ENCODE results near the gene C5orf22. TPM values are rescaled to one million over a fixed set of nuclear protein-coding genes. Genes with fewer than 3 reads are reported as not detected.

C5orf22 gene
- total RNA-seq, 1 experiment from 2014 or later: 31.9 TPM

GRCh38 chr5:31587546-31587945, 55.4 kb downstream of the C5orf22 start:
- CTCF ChIA-PET: no interaction called here
- TF ChIP-seq EZH2 (IDR thresholded peaks at IDR 0.05; ENCODE audit: borderline replicate concordance, low read depth, low read length, poor library complexity, severe bottlenecking): no peak
- TF ChIP-seq CTCF (conservative IDR thresholded peaks at IDR 0.05; ENCODE audit: low read depth, low read length): no peak
- POLR2A ChIA-PET (ENCODE audit: low non-redundant PET): no interaction called here
- Histone ChIP-seq H3K27ac (ENCODE audit: low read depth, low read length, poor library complexity, severe bottlenecking) (no peak overlapping the region), H3K4me3 (ENCODE audit: low read depth, low read length, poor library complexity, severe bottlenecking) (no peak overlapping the region), H3K9me3 (ENCODE audit: low read depth, low read length, poor library complexity, severe bottlenecking) (peaks cover 6% of the 10 kb centered on the region), H3K27me3 (replicated peaks; ENCODE audit: insufficient read depth, low read depth, low read length, poor library complexity) (no peaks in the 10 kb centered on the region), H3K4me1 (ENCODE audit: insufficient read depth, low read length, poor library complexity, severe bottlenecking) (no peaks in the 10 kb centered on the region), H3K36me3 (ENCODE audit: insufficient read depth, low read length, poor library complexity, severe bottlenecking) (no peaks in the 10 kb centered on the region)
- no peak for DNase-seq (ENCODE audit: low spot score)
- intact Hi-C loops (cut with micrococcal nuclease; ENCODE audit: unreplicated experiment): no loop called here
- BruUV-seq (replicated peaks): no TSS peak

GRCh38 chr5:31593665-31594064, 61.6 kb downstream of the C5orf22 start:
- no peaks in the 10 kb centered on the region for H3K9me3 ChIP-seq (ENCODE audit: low read depth, low read length, poor library complexity, severe bottlenecking)
- BruUV-seq (replicated peaks): no TSS peak
- intact Hi-C loops (cut with micrococcal nuclease; ENCODE audit: unreplicated experiment): no loop called here
- peaks cover 8% of the 10 kb centered on the region for H3K27me3 ChIP-seq (replicated peaks; ENCODE audit: insufficient read depth, low read depth, low read length, poor library complexity)
- POLR2A ChIA-PET (ENCODE audit: low non-redundant PET): no interaction called here
- DNase-seq (ENCODE audit: low spot score): no peak
- no peak overlapping the region for H3K27ac ChIP-seq (ENCODE audit: low read depth, low read length, poor library complexity, severe bottlenecking)
- TF ChIP-seq CTCF (conservative IDR thresholded peaks at IDR 0.05; ENCODE audit: low read depth, low read length) (no peak), EZH2 (IDR thresholded peaks at IDR 0.05; ENCODE audit: borderline replicate concordance, low read depth, low read length, poor library complexity, severe bottlenecking) (no peak)
- CTCF ChIA-PET: interaction anchor here (0.6 kb wide), 1 partner anchor 89 kb away, joined by 3 read pairs; no protein-coding TSS in a partner anchor
- H3K4me3 ChIP-seq (ENCODE audit: low read depth, low read length, poor library complexity, severe bottlenecking): no peak overlapping the region
- no peaks in the 10 kb centered on the region for H3K4me1 ChIP-seq (ENCODE audit: insufficient read depth, low read length, poor library complexity, severe bottlenecking)
- H3K36me3 ChIP-seq (ENCODE audit: insufficient read depth, low read length, poor library complexity, severe bottlenecking): no peaks in the 10 kb centered on the region

- Histone ChIP-seq H3K4me1 (ENCODE audit: insufficient read depth, low read length, poor library complexity, severe bottlenecking) (no peaks in the 10 kb centered on the region), H3K27me3 (replicated peaks; ENCODE audit: insufficient read depth, low read depth, low read length, poor library complexity) (peaks cover 8% of the 10 kb centered on the region), H3K9me3 (ENCODE audit: low read depth, low read length, poor library complexity, severe bottlenecking) (no peaks in the 10 kb centered on the region), H3K4me3 (ENCODE audit: low read depth, low read length, poor library complexity, severe bottlenecking) (no peak overlapping the region), H3K27ac (ENCODE audit: low read depth, low read length, poor library complexity, severe bottlenecking) (no peak overlapping the region), H3K36me3 (ENCODE audit: insufficient read depth, low read length, poor library complexity, severe bottlenecking) (no peaks in the 10 kb centered on the region)
- intact Hi-C loops (cut with micrococcal nuclease; ENCODE audit: unreplicated experiment): no loop called here
- BruUV-seq (replicated peaks): no TSS peak
- no peak for DNase-seq (ENCODE audit: low spot score)
- ChIA-PET POLR2A (ENCODE audit: low non-redundant PET) (no interaction called here), CTCF (no interaction called here)
- no peak for TF ChIP-seq EZH2 (IDR thresholded peaks at IDR 0.05; ENCODE audit: borderline replicate concordance, low read depth, low read length, poor library complexity, severe bottlenecking)
- no peak for TF ChIP-seq CTCF (conservative IDR thresholded peaks at IDR 0.05; ENCODE audit: low read depth, low read length)
Observed at GRCh38 chr5:31596354-31596753, 64.3 kb downstream of the C5orf22 start.

All from A673 (cell line).